ENCODE measurements around the gene NEK7.
A peak's percentile ranks its signal among the peaks of the same experiment; 100 is the strongest.
"Not testable (repeated sequence)": the region's sequence is repeated elsewhere in the genome, so short reads cannot be mapped to it uniquely, and the experiment has no call there.

The NEK7 gene

DNA sequence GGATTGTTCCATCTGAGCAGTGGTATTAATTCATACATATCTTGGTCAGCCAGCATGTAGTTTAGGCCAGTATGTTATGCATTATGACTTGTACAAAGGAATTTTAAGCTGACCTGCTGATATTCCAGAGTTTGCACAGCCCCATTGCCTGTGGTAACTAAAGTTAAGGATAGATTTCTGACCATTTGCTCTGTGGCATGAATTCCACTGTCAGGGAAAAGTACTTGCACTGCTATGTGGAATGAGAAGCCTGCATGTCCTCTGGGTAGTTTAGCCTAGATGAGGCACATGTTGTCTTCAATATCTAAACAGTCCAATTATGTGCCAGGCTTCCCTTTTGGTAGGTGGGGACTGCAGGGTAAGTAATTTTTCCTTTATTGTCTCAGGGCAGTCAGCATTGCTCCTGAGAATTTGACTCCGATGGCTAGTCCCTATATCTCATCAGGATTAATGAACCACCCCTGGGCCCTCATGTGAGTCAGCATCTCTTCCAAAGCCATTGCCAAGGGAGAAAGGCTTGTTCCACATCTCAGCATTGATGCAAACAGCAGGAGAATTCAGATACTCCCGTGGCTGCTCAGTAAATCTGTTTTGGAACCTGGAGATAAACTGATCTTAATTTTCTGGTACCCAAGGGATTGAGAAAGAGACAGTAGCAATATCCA lies 30.2 kb downstream of the NEK7 start:
- no peaks in the 10 kb centered on the region for H3K27me3 ChIP-seq
- H3K4me1 ChIP-seq (ENCODE audit: control insufficient read depth in 1 of 2, insufficient read depth in 1 of 2, low read depth in 1 of 2, low read length in 1 of 2) = peaks cover 0 to 7% of the 10 kb centered on the region in 2 experiments
- no peak overlapping the region for H3K27ac ChIP-seq
- no peak overlapping the region for H3K4me3 ChIP-seq (ENCODE audit: low read depth in 1 of 2, low read length in 1 of 2)
- TF ChIP-seq, protein P1, sequence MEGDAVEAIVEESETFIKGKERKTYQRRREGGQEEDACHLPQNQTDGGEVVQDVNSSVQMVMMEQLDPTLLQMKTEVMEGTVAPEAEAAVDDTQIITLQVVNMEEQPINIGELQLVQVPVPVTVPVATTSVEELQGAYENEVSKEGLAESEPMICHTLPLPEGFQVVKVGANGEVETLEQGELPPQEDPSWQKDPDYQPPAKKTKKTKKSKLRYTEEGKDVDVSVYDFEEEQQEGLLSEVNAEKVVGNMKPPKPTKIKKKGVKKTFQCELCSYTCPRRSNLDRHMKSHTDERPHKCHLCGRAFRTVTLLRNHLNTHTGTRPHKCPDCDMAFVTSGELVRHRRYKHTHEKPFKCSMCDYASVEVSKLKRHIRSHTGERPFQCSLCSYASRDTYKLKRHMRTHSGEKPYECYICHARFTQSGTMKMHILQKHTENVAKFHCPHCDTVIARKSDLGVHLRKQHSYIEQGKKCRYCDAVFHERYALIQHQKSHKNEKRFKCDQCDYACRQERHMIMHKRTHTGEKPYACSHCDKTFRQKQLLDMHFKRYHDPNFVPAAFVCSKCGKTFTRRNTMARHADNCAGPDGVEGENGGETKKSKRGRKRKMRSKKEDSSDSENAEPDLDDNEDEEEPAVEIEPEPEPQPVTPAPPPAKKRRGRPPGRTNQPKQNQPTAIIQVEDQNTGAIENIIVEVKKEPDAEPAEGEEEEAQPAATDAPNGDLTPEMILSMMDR (IDR thresholded peaks at IDR 0.05) = no peak
- H3K9me3 ChIP-seq = no peaks in the 10 kb centered on the region
- H3K36me3 ChIP-seq = no peaks in the 10 kb centered on the region

DNA sequence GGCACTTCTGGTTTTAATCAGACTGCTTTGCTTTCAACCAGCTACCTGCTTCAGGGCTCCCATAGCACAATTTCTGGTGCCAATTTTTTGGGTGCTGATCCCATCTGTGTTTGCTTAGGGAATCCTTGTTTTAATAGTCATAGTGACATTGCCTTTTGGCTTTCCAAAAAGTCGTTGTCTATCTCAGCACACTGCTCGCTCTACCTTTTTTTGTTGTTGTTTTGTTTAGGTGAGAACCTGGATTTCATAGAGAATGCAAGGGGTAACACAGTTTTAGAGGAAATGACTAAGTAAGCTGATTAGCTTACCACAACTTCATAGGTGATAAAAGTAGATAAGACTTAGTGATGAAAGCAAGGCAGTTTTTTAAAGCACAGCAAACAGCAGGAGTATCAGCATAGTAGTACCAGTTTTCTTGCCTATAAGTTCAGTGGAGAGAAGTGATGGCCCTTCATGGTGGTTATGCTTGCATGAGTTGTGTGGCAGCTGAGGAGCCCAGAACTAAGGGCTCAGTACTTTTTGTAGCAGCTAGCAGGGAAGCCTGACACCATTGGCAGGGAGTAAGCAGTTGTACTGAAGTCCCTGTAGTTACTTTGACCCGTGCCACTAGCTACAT lies 31.3 kb downstream of the NEK7 start:
- Histone ChIP-seq H3K4me3 (ENCODE audit: low read depth in 1 of 2, low read length in 1 of 2) (no peak overlapping the region), H3K4me1 (ENCODE audit: control insufficient read depth in 1 of 2, insufficient read depth in 1 of 2, low read depth in 1 of 2, low read length in 1 of 2) (peaks cover 0 to 7% of the 10 kb centered on the region in 2 experiments), H3K27ac (peak overlapping the region; percentile 17), H3K27me3 (no peaks in the 10 kb centered on the region), H3K36me3 (no peaks in the 10 kb centered on the region), H3K9me3 (no peaks in the 10 kb centered on the region)
- TF ChIP-seq, protein P1 (IDR thresholded peaks at IDR 0.05) = no peak

DNA sequence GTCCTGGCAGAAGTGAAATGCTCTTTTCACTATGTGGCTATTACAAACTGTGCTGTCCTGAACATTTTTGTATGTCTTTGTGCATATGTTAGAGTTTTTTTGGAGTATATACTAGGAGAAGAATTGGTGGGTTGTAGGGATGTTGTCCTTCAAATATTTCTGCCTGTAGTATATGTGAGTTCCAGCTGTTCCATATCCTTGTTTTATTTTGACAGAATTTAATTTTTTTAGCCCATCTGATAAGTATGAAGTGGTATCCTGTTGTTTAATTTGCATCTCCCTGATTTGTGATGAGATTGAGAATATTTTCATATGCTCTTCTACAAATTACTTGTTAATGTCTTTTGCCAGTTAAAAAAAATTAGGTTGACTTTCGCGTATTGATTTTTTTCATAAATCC lies 34.3 kb downstream of the NEK7 start:
- Histone ChIP-seq H3K27me3 (no peaks in the 10 kb centered on the region), H3K9me3 (no peaks in the 10 kb centered on the region), H3K27ac (no peak overlapping the region), H3K4me1 (ENCODE audit: control insufficient read depth in 1 of 2, insufficient read depth in 1 of 2, low read depth in 1 of 2, low read length in 1 of 2) (peaks cover 0 to 3% of the 10 kb centered on the region in 2 experiments), H3K36me3 (no peaks in the 10 kb centered on the region), H3K4me3 (ENCODE audit: low read depth in 1 of 2, low read length in 1 of 2) (no peak overlapping the region)
- TF ChIP-seq, protein P1 (IDR thresholded peaks at IDR 0.05) = no peak

DNA sequence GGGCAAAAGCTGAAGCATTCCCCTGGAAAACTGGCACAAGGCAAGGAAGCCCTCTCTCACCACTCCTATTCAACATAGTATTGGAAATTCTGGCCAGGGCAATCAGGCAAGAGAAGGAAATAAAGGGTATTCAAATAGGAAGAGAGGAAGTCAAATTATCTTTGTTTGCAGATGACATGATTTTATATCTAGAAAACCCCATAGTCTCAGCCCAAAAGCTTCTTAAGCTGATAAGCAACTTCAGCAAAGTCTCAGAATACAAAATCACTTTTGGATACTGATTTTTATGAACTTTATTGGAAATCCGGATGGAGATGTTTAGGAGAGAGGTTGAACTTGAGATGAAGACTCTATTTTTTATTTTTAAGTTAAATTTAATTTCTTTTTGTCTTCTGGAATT lies 37.1 kb downstream of the NEK7 start:
- not testable (repeated sequence) for H3K4me3 ChIP-seq (ENCODE audit: low read depth in 1 of 2, low read length in 1 of 2); H3K27ac ChIP-seq; H3K4me1 ChIP-seq (ENCODE audit: control insufficient read depth in 1 of 2, insufficient read depth in 1 of 2, low read depth in 1 of 2, low read length in 1 of 2); H3K27me3 ChIP-seq; H3K9me3 ChIP-seq; H3K36me3 ChIP-seq

DNA sequence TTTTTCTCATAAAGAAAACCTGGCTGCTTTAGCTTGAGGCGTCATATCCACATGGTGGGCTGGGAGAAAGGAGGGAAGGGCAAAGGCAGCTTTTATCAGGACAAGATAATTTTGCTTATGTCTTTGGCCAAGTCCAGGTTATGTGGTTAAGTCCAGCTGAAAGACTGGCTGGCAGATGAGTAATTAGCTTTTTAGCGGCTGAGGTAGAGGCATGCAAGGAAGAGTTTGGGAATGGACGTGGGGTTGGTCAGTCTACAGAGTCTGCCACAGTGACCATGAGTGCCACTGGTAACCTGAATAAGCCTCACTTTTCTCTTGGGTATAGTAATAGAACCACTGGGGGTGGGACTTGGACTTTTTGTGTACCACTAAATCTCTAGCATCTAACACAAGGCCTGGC lies 39.8 kb downstream of the NEK7 start:
- H3K4me3 ChIP-seq (ENCODE audit: low read depth in 1 of 2, low read length in 1 of 2) = no peak overlapping the region
- TF ChIP-seq, protein P1 (IDR thresholded peaks at IDR 0.05) = no peak
- H3K27me3 ChIP-seq = no peaks in the 10 kb centered on the region
- no peaks in the 10 kb centered on the region for H3K36me3 ChIP-seq
- H3K27ac ChIP-seq = no peak overlapping the region
- H3K9me3 ChIP-seq = no peaks in the 10 kb centered on the region
- H3K4me1 ChIP-seq (ENCODE audit: control insufficient read depth in 1 of 2, insufficient read depth in 1 of 2, low read depth in 1 of 2, low read length in 1 of 2) = peaks cover 0 to 4% of the 10 kb centered on the region in 2 experiments

DNA sequence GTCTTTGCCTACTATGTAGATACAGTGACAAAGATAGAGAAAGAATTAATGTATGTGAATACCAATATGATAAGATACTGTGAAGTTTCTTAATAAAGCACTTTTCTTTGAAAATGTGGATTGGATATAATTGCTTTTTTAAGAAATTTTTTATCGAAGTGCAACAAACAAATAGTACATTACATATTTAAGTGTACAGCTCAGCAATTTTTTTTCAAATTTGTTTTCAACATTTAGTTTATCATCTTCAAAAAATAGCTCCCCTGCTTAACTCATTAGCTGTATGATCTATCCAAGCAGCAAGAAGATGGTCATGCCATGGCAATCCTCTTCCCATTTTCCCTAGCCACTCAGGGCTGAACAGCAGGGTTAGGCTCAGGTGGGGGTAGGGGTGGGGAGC lies 40.5 kb downstream of the NEK7 start:
- H3K27me3 ChIP-seq = no peaks in the 10 kb centered on the region
- no peak overlapping the region for H3K4me3 ChIP-seq (ENCODE audit: low read depth in 1 of 2, low read length in 1 of 2)
- TF ChIP-seq, protein P1 (IDR thresholded peaks at IDR 0.05) = no peak
- H3K36me3 ChIP-seq = no peaks in the 10 kb centered on the region
- H3K27ac ChIP-seq = no peak overlapping the region
- H3K9me3 ChIP-seq = no peaks in the 10 kb centered on the region
- peaks cover 6 to 11% of the 10 kb centered on the region in 2 experiments for H3K4me1 ChIP-seq (ENCODE audit: control insufficient read depth in 1 of 2, insufficient read depth in 1 of 2, low read depth in 1 of 2, low read length in 1 of 2)
